WTC11 (cell line): Measurements from ENCODE around the gene ABHD16A. TPM values are rescaled to one million over a fixed set of nuclear protein-coding genes. Genes with fewer than 3 reads are reported as not detected.

Experiments
- ATAC-seq: fragments of 200-7000 bp; cut with Tn5 transposase; 2 replicates; pipeline ENCODE4 v1.10.0; 2021; ENCODE audit warnings: mild to moderate bottlenecking, moderate library complexity
- CTCF ChIA-PET: fragments of 300-600 bp; sonication (Branson Sonifier 250); formaldehyde crosslinking; loops from one replicate; lab custom pipeline; 2021; ENCODE audit warnings: antibody characterized with exemption; lab: Charles Lee
- POLR2A ChIA-PET: fragments of 350-600 bp; sonication (Branson Sonifier 250); formaldehyde crosslinking; loops from one replicate; lab custom pipeline; 2021; ENCODE audit warnings: antibody characterized with exemption; lab: Charles Lee
- DNase-seq: peaks from one replicate; pipeline ENCODE4 v3.0.0; 2021; ENCODE audit warnings: low spot score
- H3K27ac Mint-ChIP-seq: 2 replicates; pipeline ENCODE4 v1.8.0; 2021; ENCODE audit warnings: mixed read lengths
- H3K27me3 Mint-ChIP-seq: 2 replicates; pipeline ENCODE4 v1.8.0; 2021; ENCODE audit warnings: low read depth, mild to moderate bottlenecking, moderate library complexity, mixed read lengths
- H3K36me3 Mint-ChIP-seq: 2 replicates; pipeline ENCODE4 v1.8.0; 2021; ENCODE audit warnings: mixed read lengths
- H3K4me1 Mint-ChIP-seq: 2 replicates; pipeline ENCODE4 v1.8.0; 2022; ENCODE audit warnings: mixed read lengths
- H3K4me3 Mint-ChIP-seq: 2 replicates; pipeline ENCODE4 v1.8.0; 2021; ENCODE audit warnings: mild to moderate bottlenecking, moderate library complexity, mixed read lengths
- H3K9me3 Mint-ChIP-seq: 2 replicates; pipeline ENCODE4 v1.8.0; 2021; ENCODE audit warnings: mixed read lengths
- ATF1 ChIP-seq: sonication (generic); formaldehyde crosslinking; IDR thresholded peaks from 2 replicates; pipeline ENCODE4 v1.8.1; 2023; ENCODE audit warnings: mild to moderate bottlenecking, moderate library complexity, missing genetic modification reagents
- CBFB ChIP-seq: sonication (generic); formaldehyde crosslinking; IDR thresholded peaks from 2 replicates; pipeline ENCODE4 v1.8.1; 2022; ENCODE audit warnings: mild to moderate bottlenecking, low read depth, missing genetic modification reagents
- GRHL2 ChIP-seq: fragments of 250-450 bp; sonication (Bioruptor Pico); IDR thresholded peaks from 2 replicates; pipeline ENCODE4 v1.8.0; 2022; ENCODE audit warnings: mild to moderate bottlenecking, moderate library complexity; ENCODE audit not compliant: insufficient replicate concordance, severe bottlenecking
- HMGA2 ChIP-seq: fragments of 250-450 bp; sonication (Bioruptor Pico); IDR thresholded peaks from 2 replicates; pipeline ENCODE4 v1.4.0; 2021; ENCODE audit warnings: mild to moderate bottlenecking, moderate library complexity
- KAT7 ChIP-seq: sonication (generic); formaldehyde crosslinking; IDR thresholded peaks from 2 replicates; pipeline ENCODE4 v1.8.1; 2023; ENCODE audit warnings: missing genetic modification reagents, mild to moderate bottlenecking, borderline replicate concordance
- NFATC4 ChIP-seq: fragments of 250-450 bp; sonication (Bioruptor Pico); IDR thresholded peaks from 2 replicates; pipeline ENCODE4 v1.9.0; 2021; ENCODE audit warnings: mild to moderate bottlenecking
- NR3C1 ChIP-seq: sonication (generic); formaldehyde crosslinking; conservative IDR thresholded peaks from 2 replicates; pipeline ENCODE4 v1.8.1; 2023; ENCODE audit warnings: low read depth, mild to moderate bottlenecking, missing genetic modification reagents
- SMAD4 ChIP-seq: sonication (generic); formaldehyde crosslinking; IDR thresholded peaks from 2 replicates; pipeline ENCODE4 v1.8.0; 2022; ENCODE audit warnings: mild to moderate bottlenecking, missing genetic modification reagents
- TCF7 ChIP-seq: sonication (generic); formaldehyde crosslinking; IDR thresholded peaks from 2 replicates; pipeline ENCODE4 v1.8.0; 2022; ENCODE audit warnings: mild to moderate bottlenecking, low read depth, missing genetic modification reagents, moderate library complexity
- ZBTB21 ChIP-seq: sonication (generic); formaldehyde crosslinking; IDR thresholded peaks from 2 replicates; pipeline ENCODE4 v1.8.1; 2023; ENCODE audit warnings: mild to moderate bottlenecking, missing genetic modification reagents, borderline replicate concordance
- ZNF423 ChIP-seq: fragments of 250-450 bp; sonication (Bioruptor Pico); IDR thresholded peaks from 2 replicates; pipeline ENCODE4 v2.1.2; 2022; ENCODE audit warnings: mild to moderate bottlenecking, moderate library complexity
- total RNA-seq: library from RNA; stranded (reverse); gene quantifications from 3 replicates; pipeline ENCODE4 v1.2.3, GENCODE V29; 2021
- TF ChIP-seq, protein P1 (sequence below): fragments of 250-450 bp; sonication (Bioruptor Pico); IDR thresholded peaks from 2 replicates; pipeline ENCODE4 v1.9.0; 2021; ENCODE audit warnings: mild to moderate bottlenecking, borderline replicate concordance
- TF ChIP-seq, protein P2 (sequence below): sonication (generic); formaldehyde crosslinking; IDR thresholded peaks from 2 replicates; pipeline ENCODE4 v1.8.1; 2023; ENCODE audit warnings: mild to moderate bottlenecking, missing genetic modification reagents, moderate library complexity
- TF ChIP-seq, protein P3 (sequence below): sonication (generic); formaldehyde crosslinking; IDR thresholded peaks from 2 replicates; pipeline ENCODE4 v1.8.1; 2023; ENCODE audit warnings: mild to moderate bottlenecking, missing genetic modification reagents, moderate library complexity
- TF ChIP-seq, protein P4 (sequence below): sonication (generic); formaldehyde crosslinking; IDR thresholded peaks from 2 replicates; pipeline ENCODE4 v1.8.1; 2023; ENCODE audit warnings: mild to moderate bottlenecking, missing genetic modification reagents
- TF ChIP-seq, protein P5 (sequence below): sonication (generic); formaldehyde crosslinking; IDR thresholded peaks from 2 replicates; pipeline ENCODE4 v1.8.1; 2023; ENCODE audit warnings: mild to moderate bottlenecking, moderate library complexity, missing genetic modification reagents
- TF ChIP-seq, protein P6 (sequence below): fragments of 250-450 bp; sonication (Bioruptor Pico); IDR thresholded peaks from 2 replicates; pipeline ENCODE4 v1.8.0; 2021; ENCODE audit warnings: mild to moderate bottlenecking
- TF ChIP-seq, protein P7 (sequence below): sonication (generic); formaldehyde crosslinking; IDR thresholded peaks from 2 replicates; pipeline ENCODE4 v1.8.0; 2023; ENCODE audit warnings: missing genetic modification reagents

Gene ABHD16A
- total RNA-seq, 1 experiment from 2014 or later, result 28.6 TPM

DNA sequence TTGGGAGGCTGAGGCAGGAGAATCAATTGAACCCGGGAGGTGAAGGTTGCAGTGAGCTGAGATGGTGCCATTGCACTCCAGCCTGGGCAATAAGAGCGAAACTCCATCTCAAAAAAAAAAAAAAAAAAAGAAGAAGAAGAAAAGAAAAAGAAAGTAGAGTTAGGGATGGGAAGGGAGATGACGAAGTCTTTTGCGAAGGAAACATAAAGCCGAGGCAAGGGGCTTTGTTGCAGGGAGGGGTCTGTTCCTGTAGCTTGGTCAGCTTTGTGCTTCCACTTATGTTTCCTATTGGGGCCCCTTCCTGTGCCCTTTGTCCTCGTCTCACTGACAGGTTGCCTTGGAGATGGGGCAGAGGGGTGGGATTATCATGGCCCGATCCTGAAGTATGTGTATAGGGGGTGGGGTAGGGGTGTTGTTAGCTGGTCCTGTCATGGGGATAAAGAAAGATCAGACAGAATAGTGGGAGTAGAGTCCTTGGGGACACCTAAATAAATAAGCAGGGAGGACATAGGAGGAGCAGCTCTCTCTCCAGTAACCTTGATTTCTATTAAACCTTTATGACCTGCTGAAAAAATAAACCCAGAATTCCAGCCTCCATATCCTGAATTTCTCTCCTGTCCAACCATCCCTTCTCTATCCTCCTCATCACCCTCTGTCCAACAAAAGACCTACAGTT is 34.3 kb upstream of the ABHD16A start (continued):
- TF ChIP-seq, protein P1, sequence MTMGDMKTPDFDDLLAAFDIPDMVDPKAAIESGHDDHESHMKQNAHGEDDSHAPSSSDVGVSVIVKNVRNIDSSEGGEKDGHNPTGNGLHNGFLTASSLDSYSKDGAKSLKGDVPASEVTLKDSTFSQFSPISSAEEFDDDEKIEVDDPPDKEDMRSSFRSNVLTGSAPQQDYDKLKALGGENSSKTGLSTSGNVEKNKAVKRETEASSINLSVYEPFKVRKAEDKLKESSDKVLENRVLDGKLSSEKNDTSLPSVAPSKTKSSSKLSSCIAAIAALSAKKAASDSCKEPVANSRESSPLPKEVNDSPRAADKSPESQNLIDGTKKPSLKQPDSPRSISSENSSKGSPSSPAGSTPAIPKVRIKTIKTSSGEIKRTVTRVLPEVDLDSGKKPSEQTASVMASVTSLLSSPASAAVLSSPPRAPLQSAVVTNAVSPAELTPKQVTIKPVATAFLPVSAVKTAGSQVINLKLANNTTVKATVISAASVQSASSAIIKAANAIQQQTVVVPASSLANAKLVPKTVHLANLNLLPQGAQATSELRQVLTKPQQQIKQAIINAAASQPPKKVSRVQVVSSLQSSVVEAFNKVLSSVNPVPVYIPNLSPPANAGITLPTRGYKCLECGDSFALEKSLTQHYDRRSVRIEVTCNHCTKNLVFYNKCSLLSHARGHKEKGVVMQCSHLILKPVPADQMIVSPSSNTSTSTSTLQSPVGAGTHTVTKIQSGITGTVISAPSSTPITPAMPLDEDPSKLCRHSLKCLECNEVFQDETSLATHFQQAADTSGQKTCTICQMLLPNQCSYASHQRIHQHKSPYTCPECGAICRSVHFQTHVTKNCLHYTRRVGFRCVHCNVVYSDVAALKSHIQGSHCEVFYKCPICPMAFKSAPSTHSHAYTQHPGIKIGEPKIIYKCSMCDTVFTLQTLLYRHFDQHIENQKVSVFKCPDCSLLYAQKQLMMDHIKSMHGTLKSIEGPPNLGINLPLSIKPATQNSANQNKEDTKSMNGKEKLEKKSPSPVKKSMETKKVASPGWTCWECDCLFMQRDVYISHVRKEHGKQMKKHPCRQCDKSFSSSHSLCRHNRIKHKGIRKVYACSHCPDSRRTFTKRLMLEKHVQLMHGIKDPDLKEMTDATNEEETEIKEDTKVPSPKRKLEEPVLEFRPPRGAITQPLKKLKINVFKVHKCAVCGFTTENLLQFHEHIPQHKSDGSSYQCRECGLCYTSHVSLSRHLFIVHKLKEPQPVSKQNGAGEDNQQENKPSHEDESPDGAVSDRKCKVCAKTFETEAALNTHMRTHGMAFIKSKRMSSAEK (CRISPR knock-in tag), result no peak
- TF ChIP-seq ZBTB21 (CRISPR knock-in tag), result no peak
- no peak for TF ChIP-seq ZNF423 (CRISPR knock-in tag)
- no peak for TF ChIP-seq ATF1 (CRISPR knock-in tag)
- TF ChIP-seq NFATC4 (CRISPR knock-in tag), result no peak
- TF ChIP-seq, protein P2, sequence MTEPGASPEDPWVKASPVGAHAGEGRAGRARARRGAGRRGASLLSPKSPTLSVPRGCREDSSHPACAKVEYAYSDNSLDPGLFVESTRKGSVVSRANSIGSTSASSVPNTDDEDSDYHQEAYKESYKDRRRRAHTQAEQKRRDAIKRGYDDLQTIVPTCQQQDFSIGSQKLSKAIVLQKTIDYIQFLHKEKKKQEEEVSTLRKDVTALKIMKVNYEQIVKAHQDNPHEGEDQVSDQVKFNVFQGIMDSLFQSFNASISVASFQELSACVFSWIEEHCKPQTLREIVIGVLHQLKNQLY (CRISPR knock-in tag), result no peak
- TF ChIP-seq SMAD4 (CRISPR knock-in tag), result no peak
- TF ChIP-seq, protein P3, sequence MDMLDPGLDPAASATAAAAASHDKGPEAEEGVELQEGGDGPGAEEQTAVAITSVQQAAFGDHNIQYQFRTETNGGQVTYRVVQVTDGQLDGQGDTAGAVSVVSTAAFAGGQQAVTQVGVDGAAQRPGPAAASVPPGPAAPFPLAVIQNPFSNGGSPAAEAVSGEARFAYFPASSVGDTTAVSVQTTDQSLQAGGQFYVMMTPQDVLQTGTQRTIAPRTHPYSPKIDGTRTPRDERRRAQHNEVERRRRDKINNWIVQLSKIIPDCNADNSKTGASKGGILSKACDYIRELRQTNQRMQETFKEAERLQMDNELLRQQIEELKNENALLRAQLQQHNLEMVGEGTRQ (CRISPR knock-in tag), result no peak
- TF ChIP-seq, protein P4, sequence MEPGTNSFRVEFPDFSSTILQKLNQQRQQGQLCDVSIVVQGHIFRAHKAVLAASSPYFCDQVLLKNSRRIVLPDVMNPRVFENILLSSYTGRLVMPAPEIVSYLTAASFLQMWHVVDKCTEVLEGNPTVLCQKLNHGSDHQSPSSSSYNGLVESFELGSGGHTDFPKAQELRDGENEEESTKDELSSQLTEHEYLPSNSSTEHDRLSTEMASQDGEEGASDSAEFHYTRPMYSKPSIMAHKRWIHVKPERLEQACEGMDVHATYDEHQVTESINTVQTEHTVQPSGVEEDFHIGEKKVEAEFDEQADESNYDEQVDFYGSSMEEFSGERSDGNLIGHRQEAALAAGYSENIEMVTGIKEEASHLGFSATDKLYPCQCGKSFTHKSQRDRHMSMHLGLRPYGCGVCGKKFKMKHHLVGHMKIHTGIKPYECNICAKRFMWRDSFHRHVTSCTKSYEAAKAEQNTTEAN (CRISPR knock-in tag), result no peak
- TF ChIP-seq, protein P5, sequence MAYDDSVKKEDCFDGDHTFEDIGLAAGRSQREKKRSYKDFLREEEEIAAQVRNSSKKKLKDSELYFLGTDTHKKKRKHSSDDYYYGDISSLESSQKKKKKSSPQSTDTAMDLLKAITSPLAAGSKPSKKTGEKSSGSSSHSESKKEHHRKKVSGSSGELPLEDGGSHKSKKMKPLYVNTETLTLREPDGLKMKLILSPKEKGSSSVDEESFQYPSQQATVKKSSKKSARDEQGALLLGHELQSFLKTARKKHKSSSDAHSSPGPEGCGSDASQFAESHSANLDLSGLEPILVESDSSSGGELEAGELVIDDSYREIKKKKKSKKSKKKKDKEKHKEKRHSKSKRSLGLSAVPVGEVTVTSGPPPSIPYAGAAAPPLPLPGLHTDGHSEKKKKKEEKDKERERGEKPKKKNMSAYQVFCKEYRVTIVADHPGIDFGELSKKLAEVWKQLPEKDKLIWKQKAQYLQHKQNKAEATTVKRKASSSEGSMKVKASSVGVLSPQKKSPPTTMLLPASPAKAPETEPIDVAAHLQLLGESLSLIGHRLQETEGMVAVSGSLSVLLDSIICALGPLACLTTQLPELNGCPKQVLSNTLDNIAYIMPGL, result no peak
- no peak for TF ChIP-seq HMGA2 (CRISPR knock-in tag)
- TF ChIP-seq KAT7 (CRISPR knock-in tag), result no peak

DNA sequence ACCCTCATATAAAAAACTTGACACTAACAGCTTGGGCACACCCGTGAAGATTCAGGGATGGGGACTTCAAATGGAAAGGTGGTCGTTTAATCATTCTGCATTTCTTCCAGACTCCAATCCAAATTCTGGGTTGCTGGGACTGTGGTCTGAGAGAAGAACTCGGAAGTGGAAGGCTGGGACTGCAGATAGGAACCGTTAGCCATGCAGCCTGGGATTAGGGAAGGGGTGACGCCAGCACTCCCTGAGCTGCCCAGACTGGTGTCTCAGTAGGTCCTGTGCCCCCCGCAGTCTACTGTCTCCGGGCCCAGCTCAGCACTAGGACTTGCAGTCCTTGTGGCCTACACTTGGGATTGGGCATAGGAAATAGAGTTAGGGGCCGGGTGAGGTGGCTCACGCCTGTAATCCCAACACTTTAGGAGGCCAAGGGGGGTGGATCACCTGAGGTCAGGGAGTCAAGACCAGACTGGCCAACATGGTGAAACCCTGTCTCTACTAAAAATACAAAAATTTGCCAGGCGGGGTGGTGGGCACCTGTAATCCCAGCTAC is 33.7 kb upstream of the ABHD16A start:
- H3K9me3 Mint-ChIP-seq, result no peaks in the 10 kb centered on the region
- ChIA-PET CTCF (interaction anchor here (0.7 to 7.1 kb wide), 14 partner anchors 8 to 216 kb away, joined by 3 to 62 read pairs (median 4); partner anchors contain the start of genes BAG6, C6orf47, DDAH2 and HSPA1B), POLR2A (interaction anchor here (1.0 to 2.5 kb wide), 5 partner anchors 16 to 91 kb away, joined by 3 to 7 read pairs (median 3); partner anchors contain the start of genes BAG6 and HSPA1B)
- peak overlapping the region; percentile 93 for H3K4me3 Mint-ChIP-seq
- no peaks in the 10 kb centered on the region; the same call in 1 of the 2 replicates for H3K27me3 Mint-ChIP-seq
- ATAC-seq (no peak), DNase-seq (no peak)
- peaks cover 41% of the 10 kb centered on the region for H3K4me1 Mint-ChIP-seq
- H3K27ac Mint-ChIP-seq, result peak overlapping the region; percentile 90
- H3K36me3 Mint-ChIP-seq, result peaks cover 25% of the 10 kb centered on the region
- TF ChIP-seq NR3C1 (CRISPR knock-in tag) (no peak), CBFB (no peak), GRHL2 (CRISPR knock-in tag) (no peak), TCF7 (no peak)
- TF ChIP-seq, protein P1 (CRISPR knock-in tag), result no peak
- TF ChIP-seq, protein P6, sequence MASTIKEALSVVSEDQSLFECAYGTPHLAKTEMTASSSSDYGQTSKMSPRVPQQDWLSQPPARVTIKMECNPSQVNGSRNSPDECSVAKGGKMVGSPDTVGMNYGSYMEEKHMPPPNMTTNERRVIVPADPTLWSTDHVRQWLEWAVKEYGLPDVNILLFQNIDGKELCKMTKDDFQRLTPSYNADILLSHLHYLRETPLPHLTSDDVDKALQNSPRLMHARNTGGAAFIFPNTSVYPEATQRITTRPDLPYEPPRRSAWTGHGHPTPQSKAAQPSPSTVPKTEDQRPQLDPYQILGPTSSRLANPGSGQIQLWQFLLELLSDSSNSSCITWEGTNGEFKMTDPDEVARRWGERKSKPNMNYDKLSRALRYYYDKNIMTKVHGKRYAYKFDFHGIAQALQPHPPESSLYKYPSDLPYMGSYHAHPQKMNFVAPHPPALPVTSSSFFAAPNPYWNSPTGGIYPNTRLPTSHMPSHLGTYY (CRISPR knock-in tag), result no peak
- TF ChIP-seq, protein P7, sequence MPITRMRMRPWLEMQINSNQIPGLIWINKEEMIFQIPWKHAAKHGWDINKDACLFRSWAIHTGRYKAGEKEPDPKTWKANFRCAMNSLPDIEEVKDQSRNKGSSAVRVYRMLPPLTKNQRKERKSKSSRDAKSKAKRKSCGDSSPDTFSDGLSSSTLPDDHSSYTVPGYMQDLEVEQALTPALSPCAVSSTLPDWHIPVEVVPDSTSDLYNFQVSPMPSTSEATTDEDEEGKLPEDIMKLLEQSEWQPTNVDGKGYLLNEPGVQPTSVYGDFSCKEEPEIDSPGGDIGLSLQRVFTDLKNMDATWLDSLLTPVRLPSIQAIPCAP (CRISPR knock-in tag), result no peak
